AG09309 (cell line): ENCODE data around the gene TIPARP.
A peak's percentile ranks its signal among the peaks of the same experiment; 100 is the strongest.

Source experiments
- DNase-seq: peaks from one replicate; pipeline ENCODE4 v3.0.0-alpha.2; 2010; ENCODE audit warnings: low read depth
- H3K4me3 ChIP-seq: 2 replicates; pipeline ENCODE4 v1.5.1; 2011; ENCODE audit warnings: mild to moderate bottlenecking, low read depth, low read length, moderate library complexity; ENCODE audit not compliant: control insufficient read depth
- CTCF ChIP-seq: IDR thresholded peaks from 2 replicates; pipeline ENCODE4 v1.5.1; 2011; ENCODE audit warnings: mild to moderate bottlenecking, low read depth, low read length, inconsistent platforms; ENCODE audit not compliant: insufficient read depth, control insufficient read depth; ENCODE audit errors: missing control alignments

Gene TIPARP

DNA sequence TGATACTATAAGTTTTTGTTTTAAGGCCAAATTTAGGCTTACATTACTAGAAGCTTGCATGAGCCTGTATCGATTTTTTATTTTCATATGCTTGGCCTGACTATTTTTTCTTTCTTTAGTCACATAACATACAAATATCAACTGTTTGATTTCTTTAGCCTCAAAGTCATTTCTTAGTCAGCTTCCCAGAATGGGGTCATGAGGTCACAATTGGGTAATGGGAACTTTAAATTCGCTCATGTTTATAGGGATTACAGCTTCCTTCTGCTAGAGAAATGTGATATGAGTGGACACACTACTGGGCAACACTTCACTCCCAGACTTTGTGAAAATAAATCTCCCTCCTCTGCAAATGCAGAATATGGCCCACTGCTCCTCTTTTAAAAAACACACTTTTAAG lies 9.1 kb upstream of the TIPARP start:
- DNase-seq, result no peak
- H3K4me3 ChIP-seq, result no peak overlapping the region
- no peak for TF ChIP-seq CTCF

GRCh38 chr3:156666073-156666472 lies 8.3 kb upstream of the TIPARP start:
- no peak overlapping the region for H3K4me3 ChIP-seq
- no peak for TF ChIP-seq CTCF
- no peak for DNase-seq

GRCh38 chr3:156668073-156668763 lies 6.2 kb upstream of the TIPARP start:
- no peak overlapping the region for H3K4me3 ChIP-seq
- no peak for TF ChIP-seq CTCF
- no peak for DNase-seq

GRCh38 chr3:156670077-156670476 lies 4.3 kb upstream of the TIPARP start:
- H3K4me3 ChIP-seq, result no peak overlapping the region
- TF ChIP-seq CTCF, result no peak
- DNase-seq, result no peak

DNA sequence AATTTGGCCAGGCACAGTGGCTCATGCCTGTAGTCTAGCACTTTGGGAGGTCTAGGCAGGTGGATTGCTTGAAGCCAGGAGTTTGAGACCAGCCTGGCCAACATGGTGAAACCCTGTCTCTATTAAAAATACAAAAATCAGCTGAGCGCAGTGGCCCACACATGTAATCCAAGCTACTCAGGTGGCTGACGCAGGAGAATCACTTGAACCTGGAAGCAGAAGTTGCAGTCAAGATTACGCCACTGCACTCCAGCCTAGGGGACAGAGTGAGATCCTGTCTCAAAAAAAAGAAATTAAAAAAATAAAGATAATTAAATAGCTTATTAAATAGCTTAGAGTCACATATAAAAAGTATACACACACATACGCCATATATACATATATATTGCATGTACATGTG lies 3.7 kb upstream of the TIPARP start:
- DNase-seq, result no peak
- TF ChIP-seq CTCF, result no peak
- H3K4me3 ChIP-seq, result no peak overlapping the region

DNA sequence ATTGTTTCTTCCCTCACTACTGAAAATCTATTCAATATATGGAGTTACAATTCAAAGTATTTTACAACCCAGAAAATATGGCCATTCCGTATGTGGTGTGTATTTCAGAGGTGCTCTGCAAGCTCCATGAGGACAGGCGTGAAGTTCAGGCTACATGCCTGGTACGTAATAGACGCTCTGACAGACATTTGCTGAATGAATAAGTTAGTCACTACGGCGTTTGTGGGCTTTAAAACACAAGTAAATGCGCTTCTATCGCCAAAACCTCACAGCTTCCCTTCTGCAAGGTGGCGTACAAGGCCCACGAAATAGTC lies 701 bp upstream of the TIPARP start:
- TF ChIP-seq CTCF, result no peak
- DNase-seq, result no peak
- H3K4me3 ChIP-seq, result peak overlapping the region; percentile 95
